ENCODE measurements around the gene NUP107. TPM values are rescaled to one million over a fixed set of nuclear protein-coding genes. Genes with fewer than 3 reads are reported as not detected.

NUP107 gene
- total RNA-seq, 1 experiment from 2014 or later = 119 TPM

DNA sequence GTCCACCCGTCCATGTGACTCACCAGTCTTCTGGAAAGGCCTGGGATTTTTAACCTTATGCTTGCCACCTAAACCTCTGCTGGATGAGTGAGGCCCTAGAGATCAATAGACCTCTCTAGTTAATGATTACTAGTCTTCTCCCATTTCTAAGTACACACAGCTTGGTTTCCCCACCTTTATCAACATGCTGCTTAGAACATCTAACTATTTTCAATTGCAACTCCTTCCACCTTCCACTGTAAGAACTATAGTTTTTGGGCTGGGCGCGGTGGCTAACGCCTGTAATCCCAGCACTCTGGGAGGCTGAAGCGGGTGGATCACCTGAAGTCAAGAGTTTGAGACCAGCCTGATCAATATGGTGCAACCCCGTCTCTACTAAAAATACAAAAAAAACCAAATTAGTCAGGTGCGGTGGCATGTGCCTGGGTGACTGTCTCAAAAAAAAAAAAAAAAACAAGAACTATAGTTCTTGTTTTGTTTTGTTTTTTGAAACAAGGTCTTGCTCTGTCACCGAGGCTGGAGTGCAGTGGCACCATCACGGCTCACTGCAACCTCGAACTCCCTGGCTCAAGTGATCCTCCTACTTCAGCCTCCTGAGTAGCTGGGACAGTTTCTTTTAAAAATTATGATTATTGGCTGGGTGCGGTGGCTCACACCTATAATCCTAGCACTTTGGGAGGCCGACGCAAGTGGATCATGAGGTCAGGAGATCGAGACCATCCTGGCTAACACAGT lies 102.5 kb downstream of the NUP107 start:
- TF ChIP-seq, protein P1, sequence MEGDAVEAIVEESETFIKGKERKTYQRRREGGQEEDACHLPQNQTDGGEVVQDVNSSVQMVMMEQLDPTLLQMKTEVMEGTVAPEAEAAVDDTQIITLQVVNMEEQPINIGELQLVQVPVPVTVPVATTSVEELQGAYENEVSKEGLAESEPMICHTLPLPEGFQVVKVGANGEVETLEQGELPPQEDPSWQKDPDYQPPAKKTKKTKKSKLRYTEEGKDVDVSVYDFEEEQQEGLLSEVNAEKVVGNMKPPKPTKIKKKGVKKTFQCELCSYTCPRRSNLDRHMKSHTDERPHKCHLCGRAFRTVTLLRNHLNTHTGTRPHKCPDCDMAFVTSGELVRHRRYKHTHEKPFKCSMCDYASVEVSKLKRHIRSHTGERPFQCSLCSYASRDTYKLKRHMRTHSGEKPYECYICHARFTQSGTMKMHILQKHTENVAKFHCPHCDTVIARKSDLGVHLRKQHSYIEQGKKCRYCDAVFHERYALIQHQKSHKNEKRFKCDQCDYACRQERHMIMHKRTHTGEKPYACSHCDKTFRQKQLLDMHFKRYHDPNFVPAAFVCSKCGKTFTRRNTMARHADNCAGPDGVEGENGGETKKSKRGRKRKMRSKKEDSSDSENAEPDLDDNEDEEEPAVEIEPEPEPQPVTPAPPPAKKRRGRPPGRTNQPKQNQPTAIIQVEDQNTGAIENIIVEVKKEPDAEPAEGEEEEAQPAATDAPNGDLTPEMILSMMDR (IDR thresholded peaks at IDR 0.05; ENCODE audit: insufficient read depth in 1 of 2, low read depth in 1 of 2, low read length in 1 of 2, severe bottlenecking in 1 of 2, unreplicated experiment in 1 of 2) = no peak
- Histone ChIP-seq H3K27me3 (replicated peaks; ENCODE audit: control insufficient read depth, insufficient read depth, low read length) (no peaks in the 10 kb centered on the region), H3K4me3 (ENCODE audit: low read depth, low read length) (no peak overlapping the region), H3K36me3 (ENCODE audit: control insufficient read depth, insufficient read depth, low read length) (no peaks in the 10 kb centered on the region), H3K9me3 (no peaks in the 10 kb centered on the region), H3K4me1 (peaks cover 29% of the 10 kb centered on the region)
- POLR2A ChIA-PET = no interaction called here
- Mint-ChIP-seq H3K9me3 (ENCODE audit: unreplicated experiment) (no peaks in the 10 kb centered on the region), H3K27ac (ENCODE audit: unreplicated experiment) (no peak overlapping the region), H3K27me3 (ENCODE audit: insufficient read depth, unreplicated experiment) (no peaks in the 10 kb centered on the region), H3K4me1 (ENCODE audit: low read depth, unreplicated experiment) (peaks cover 17% of the 10 kb centered on the region), H3K4me3 (ENCODE audit: unreplicated experiment) (no peak overlapping the region), H3K36me3 (ENCODE audit: insufficient read depth, unreplicated experiment) (no peaks in the 10 kb centered on the region)
- CTCF ChIA-PET = no interaction called here
- intact Hi-C loops (cut with micrococcal nuclease; ENCODE audit: unreplicated experiment) = loop anchor here (1.0 kb wide), 1 partner anchor 15 kb away; no protein-coding TSS in a partner anchor
- peak; percentile 19 to 40 for DNase-seq
- BruUV-seq (replicated peaks) = no TSS peak

DNA sequence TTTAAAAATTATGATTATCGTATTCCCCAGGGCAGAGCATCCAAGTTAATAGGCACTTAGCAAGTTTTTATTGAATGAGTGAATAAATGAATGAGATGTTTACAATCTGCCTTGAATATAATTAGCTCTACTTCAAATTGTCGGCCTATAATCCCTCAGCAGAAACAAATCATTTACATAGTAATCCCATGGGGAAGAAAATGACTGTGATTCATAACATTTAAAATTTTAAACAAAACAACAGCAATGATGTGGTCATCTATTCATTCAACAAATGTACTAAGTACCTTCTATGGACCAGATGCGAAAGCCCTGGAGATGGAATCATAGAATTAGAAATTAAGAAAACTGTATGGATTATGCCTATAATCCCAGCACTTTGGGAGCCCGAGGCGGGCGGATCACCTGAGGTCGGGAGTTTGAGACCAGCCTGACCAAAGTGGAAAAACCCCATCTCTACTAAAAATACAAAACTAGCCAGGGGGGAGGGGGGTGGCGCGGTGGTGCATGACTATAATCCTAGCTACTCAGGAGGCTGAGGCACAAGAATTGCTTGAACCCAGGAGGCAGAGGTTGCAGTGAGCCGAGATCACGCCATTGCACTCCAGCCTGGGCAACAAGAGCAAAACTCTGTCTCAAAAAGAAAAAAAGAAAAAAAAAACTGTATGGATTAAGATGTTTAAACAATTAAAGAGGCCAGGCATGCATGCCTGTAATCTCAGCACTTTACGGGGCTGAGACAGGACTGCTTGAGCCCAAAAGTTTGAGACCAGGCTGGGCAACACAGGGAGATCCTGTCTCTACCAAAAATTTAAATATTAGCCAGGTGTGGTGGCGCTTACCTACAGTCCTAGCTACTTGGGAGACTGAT lies 103.5 kb downstream of the NUP107 start:
- Mint-ChIP-seq H3K27me3 (ENCODE audit: insufficient read depth, unreplicated experiment) (no peaks in the 10 kb centered on the region), H3K4me3 (ENCODE audit: unreplicated experiment) (no peak overlapping the region), H3K27ac (ENCODE audit: unreplicated experiment) (no peak overlapping the region), H3K36me3 (ENCODE audit: insufficient read depth, unreplicated experiment) (no peaks in the 10 kb centered on the region), H3K9me3 (ENCODE audit: unreplicated experiment) (no peaks in the 10 kb centered on the region), H3K4me1 (ENCODE audit: low read depth, unreplicated experiment) (peaks cover 17% of the 10 kb centered on the region)
- CTCF ChIA-PET = no interaction called here
- POLR2A ChIA-PET = no interaction called here
- no peaks in the 10 kb centered on the region for H3K36me3 ChIP-seq (ENCODE audit: control insufficient read depth, insufficient read depth, low read length)
- no peak for DNase-seq
- H3K4me3 ChIP-seq (ENCODE audit: low read depth, low read length) = no peak overlapping the region
- BruUV-seq (replicated peaks) = no TSS peak
- no peaks in the 10 kb centered on the region for H3K9me3 ChIP-seq
- TF ChIP-seq, protein P1 (IDR thresholded peaks at IDR 0.05; ENCODE audit: insufficient read depth in 1 of 2, low read depth in 1 of 2, low read length in 1 of 2, severe bottlenecking in 1 of 2, unreplicated experiment in 1 of 2) = no peak
- no peaks in the 10 kb centered on the region for H3K27me3 ChIP-seq (replicated peaks; ENCODE audit: control insufficient read depth, insufficient read depth, low read length)
- intact Hi-C loops (cut with micrococcal nuclease; ENCODE audit: unreplicated experiment) = no loop called here
- peaks cover 29% of the 10 kb centered on the region for H3K4me1 ChIP-seq

DNA sequence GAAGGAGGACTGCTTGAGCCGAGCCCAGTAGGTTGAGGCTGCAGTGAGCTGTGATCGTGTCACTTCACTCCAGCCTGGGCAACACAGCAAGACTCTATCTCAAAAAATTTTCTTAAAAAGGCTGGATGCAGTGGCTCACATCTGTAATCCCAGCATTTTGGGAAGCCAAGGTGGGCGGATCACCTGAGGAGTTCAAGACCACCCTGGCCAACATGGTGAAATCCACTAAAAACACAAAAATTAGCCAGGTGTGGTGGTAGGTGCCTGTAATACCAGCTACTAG lies 104.1 kb downstream of the NUP107 start:
- Histone ChIP-seq H3K9me3 (no peaks in the 10 kb centered on the region), H3K4me1 (peaks cover 29% of the 10 kb centered on the region), H3K27me3 (replicated peaks; ENCODE audit: control insufficient read depth, insufficient read depth, low read length) (no peaks in the 10 kb centered on the region), H3K4me3 (ENCODE audit: low read depth, low read length) (no peak overlapping the region), H3K36me3 (ENCODE audit: control insufficient read depth, insufficient read depth, low read length) (no peaks in the 10 kb centered on the region)
- Mint-ChIP-seq H3K27me3 (ENCODE audit: insufficient read depth, unreplicated experiment) (no peaks in the 10 kb centered on the region), H3K36me3 (ENCODE audit: insufficient read depth, unreplicated experiment) (no peaks in the 10 kb centered on the region), H3K27ac (ENCODE audit: unreplicated experiment) (no peak overlapping the region), H3K4me1 (ENCODE audit: low read depth, unreplicated experiment) (peaks cover 17% of the 10 kb centered on the region), H3K9me3 (ENCODE audit: unreplicated experiment) (no peaks in the 10 kb centered on the region), H3K4me3 (ENCODE audit: unreplicated experiment) (no peak overlapping the region)
- intact Hi-C loops (cut with micrococcal nuclease; ENCODE audit: unreplicated experiment) = no loop called here
- TF ChIP-seq, protein P1 (IDR thresholded peaks at IDR 0.05; ENCODE audit: insufficient read depth in 1 of 2, low read depth in 1 of 2, low read length in 1 of 2, severe bottlenecking in 1 of 2, unreplicated experiment in 1 of 2) = no peak
- ChIA-PET POLR2A (no interaction called here), CTCF (no interaction called here)
- no peak for DNase-seq
- no TSS peak for BruUV-seq (replicated peaks)
